Breast epithelium (tissue), 3 donors: Measurements from ENCODE around the gene RGMA.

Source experiments
- CTCF ChIP-seq, 3 donors: fragments of 450-650 bp; IDR thresholded peaks; one replicate each; pipeline ENCODE4 v1.5.1; 2016 to 2017; ENCODE audit warnings: antibody characterized with exemption in 3 of 3, mild to moderate bottlenecking in 3 of 3, moderate library complexity in 3 of 3
- POLR2A ChIP-seq: fragments of 450-650 bp; IDR thresholded peaks from one replicate; pipeline ENCODE4 v1.6.1; 2016; ENCODE audit warnings: antibody characterized with exemption, mild to moderate bottlenecking, moderate library complexity

GRCh38 chr15:93111451-93111850, 22.4 kb upstream of the RGMA start:
- TF ChIP-seq CTCF (IDR thresholded peaks at IDR 0.05) (no peak), POLR2A (no peak)
